Central memory CD8-positive, alpha-beta T cell (primary cell): ENCODE measurements around the gene FUT7.
"Not testable (repeated sequence)": the region's sequence is repeated elsewhere in the genome, so short reads cannot be mapped to it uniquely, and the experiment has no call there.

Experiments
- ATAC-seq: fragments of 150-1000 bp; cut with Tn5 transposase; replicated peaks from 2 replicates; pipeline ENCODE4 v1.10.0; 2022; ENCODE audit warnings: mild to moderate bottlenecking, moderate FRiP score, moderate number of reproducible peaks; ENCODE audit not compliant: poor library complexity, severe bottlenecking; ENCODE audit errors: extremely low read depth
- DNase-seq, 2 donors: peaks; one replicate each; pipeline ENCODE4 v3.0.0; 2021; ENCODE audit warnings: low spot score in 2 of 2
- H3K27ac Mint-ChIP-seq: one replicate; pipeline ENCODE4 v1.8.0; 2022; ENCODE audit warnings: low read depth, mild to moderate bottlenecking, moderate library complexity, mixed read lengths
- H3K27me3 Mint-ChIP-seq: one replicate; pipeline ENCODE4 v1.8.0; 2022; ENCODE audit warnings: mixed read lengths
- H3K36me3 Mint-ChIP-seq: one replicate; pipeline ENCODE4 v1.8.0; 2022; ENCODE audit warnings: mild to moderate bottlenecking, moderate library complexity, mixed read lengths; ENCODE audit not compliant: insufficient read depth
- H3K4me1 Mint-ChIP-seq: one replicate; pipeline ENCODE4 v1.8.0; 2022; ENCODE audit warnings: mixed read lengths
- H3K4me3 Mint-ChIP-seq: one replicate; pipeline ENCODE4 v1.8.0; 2022; ENCODE audit warnings: mild to moderate bottlenecking, moderate library complexity, mixed read lengths
- H3K9me3 Mint-ChIP-seq: one replicate; pipeline ENCODE4 v1.8.0; 2022; ENCODE audit warnings: mixed read lengths

The FUT7 gene

DNA sequence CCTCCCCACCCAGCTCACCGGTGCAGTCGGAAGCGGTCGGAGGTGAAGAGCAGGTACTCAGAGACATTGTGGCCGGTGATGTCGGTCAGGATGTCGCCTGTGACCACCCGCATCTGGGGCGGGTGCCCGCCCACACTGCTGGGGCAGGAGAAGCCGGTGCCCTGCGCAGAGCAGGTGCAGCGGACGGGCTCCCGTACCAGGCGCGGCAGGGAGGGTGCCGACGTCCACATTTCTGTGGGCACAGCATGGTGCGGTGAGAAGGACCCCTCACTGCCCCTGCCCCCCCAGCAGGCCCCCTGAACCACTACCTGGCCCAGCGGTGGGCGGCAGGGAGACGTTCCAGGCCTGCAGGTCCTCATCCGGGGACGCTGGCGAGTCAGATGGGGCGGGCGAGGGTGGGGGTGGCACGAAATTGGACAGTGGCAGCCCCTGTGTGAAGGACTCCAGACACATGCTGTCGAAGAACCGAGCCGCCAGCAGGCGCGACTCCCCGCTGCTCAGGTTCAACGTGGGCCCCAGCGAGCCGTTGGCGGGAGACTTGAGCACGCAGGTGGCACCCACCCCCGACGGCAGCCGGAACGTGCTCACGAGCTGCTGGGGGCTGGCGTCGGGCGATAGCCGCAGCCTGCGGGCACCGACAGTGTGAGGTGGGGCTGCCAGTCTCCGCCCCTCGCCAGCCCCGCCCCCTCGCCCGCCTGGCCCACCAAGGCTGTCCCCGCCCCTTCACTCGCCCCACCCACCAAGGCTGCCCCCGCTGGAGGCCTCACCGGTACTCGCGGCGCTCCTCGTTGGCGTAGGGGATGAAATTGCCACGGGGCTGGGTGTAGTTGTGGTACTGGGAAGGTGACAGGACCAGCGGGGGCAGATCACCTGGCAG, 19.0 kb downstream of the FUT7 start:
- Mint-ChIP-seq H3K4me1 (no peaks in the 10 kb centered on the region), H3K9me3 (no peaks in the 10 kb centered on the region), H3K27ac (no peak overlapping the region), H3K36me3 (peaks cover 11% of the 10 kb centered on the region), H3K4me3 (no peak overlapping the region), H3K27me3 (no peaks in the 10 kb centered on the region)
- no peak for DNase-seq
- no peak for ATAC-seq

DNA sequence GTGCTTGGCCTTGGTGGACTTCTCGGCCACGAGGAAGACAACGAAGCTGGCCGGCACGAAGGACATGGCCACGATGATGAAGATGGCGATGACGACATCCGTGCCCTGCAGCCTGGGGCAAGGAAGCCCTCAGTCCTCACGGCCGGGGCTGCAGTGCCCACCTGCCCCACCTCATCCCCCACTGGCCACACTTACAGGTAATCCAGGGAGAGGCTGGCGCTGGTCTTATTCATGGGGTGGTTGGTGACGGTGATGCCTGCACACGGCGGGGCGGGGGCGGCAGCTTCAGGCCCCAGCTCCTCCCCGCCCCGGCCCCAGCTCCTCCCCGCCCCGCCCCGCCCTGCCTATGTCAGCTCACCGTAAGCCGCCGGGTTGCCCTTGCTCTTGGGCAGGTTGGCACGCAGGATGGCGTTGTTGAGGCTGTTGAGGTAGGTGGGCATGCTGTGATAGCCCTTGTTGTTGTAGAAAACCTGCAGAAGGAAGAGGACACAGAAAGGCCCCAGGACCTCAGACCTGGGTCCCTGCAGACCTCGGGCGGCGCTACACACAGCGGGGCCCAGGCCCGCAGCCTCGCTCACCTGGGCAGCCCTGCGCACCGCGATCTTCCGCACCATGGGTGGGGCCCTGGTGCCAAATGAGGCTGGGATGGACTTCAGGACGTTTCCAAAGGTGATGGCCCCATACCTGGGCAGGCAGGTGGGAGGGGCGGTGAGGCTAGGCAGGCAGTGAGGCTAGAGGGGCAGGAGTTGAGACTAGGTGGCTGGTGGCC, 19.8 kb downstream of the FUT7 start:
- DNase-seq (no peak), ATAC-seq (no peak)
- H3K9me3 Mint-ChIP-seq, result no peaks in the 10 kb centered on the region
- no peaks in the 10 kb centered on the region for H3K27me3 Mint-ChIP-seq
- H3K27ac Mint-ChIP-seq, result no peak overlapping the region
- H3K36me3 Mint-ChIP-seq, result peaks cover 11% of the 10 kb centered on the region
- no peak overlapping the region for H3K4me3 Mint-ChIP-seq
- H3K4me1 Mint-ChIP-seq, result no peaks in the 10 kb centered on the region

DNA sequence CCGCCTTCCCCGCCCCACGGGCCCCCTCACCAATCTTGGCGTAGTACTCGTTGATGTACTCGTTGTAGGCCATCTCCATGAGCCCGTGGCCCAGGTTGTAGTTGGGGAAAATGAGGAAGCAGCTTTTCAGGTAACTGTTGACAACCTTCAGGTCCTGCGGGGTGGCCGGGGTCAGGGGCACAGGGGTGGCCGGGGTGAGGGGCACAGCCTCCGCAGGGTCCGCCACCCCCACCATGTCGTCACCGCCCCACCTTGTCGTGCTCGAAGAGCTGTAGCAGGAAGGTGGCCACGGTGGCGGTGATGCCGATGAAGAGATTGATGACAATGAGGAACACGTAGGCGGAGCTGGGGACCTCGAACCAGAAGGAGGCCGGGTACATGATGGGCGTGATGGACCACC, 20.7 kb downstream of the FUT7 start:
- Mint-ChIP-seq H3K4me1 (peaks cover 6% of the 10 kb centered on the region), H3K9me3 (no peaks in the 10 kb centered on the region), H3K27ac (no peak overlapping the region), H3K36me3 (peaks cover 11% of the 10 kb centered on the region), H3K27me3 (no peaks in the 10 kb centered on the region), H3K4me3 (no peak overlapping the region)
- DNase-seq (no peak), ATAC-seq (no peak)

DNA sequence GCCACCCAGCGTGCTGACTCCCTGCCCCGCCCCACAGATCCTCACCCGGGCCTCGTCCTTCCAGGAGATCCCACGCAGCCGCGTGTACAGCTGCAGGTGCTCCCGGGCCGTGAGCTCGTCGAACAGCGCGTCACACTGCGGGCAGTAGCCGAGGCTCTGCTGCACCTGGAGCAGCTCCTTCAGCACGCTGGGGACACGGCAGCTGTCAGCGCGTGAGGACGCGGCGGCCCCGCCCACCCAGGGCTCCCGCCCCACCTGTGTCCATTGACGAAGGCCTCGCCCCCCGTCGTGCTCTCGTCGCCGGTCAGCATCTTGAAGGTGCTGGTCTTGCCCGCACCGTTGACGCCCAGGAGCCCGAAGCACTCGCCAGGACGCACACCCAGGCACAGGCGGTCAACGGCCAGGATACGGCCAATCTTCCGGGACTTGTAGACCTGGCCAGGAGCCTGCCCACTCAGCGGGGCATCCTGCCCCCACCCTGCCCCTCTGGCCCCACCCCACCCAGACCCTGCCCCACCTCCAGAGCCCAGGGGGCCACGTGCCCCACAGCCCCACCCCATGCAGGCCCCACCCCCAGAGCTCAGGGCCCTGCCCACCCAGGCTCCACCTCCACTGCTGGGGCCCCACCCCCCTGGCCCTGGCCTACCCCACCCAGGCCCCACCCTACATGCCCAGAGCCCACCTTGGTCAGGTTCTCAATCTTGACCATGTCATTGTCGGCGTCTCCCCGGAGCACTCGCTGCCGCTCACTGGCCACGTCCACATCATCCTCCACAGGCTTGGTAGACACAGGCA, 21.8 kb downstream of the FUT7 start:
- Mint-ChIP-seq H3K9me3 (no peaks in the 10 kb centered on the region), H3K27me3 (no peaks in the 10 kb centered on the region), H3K36me3 (peaks cover 11% of the 10 kb centered on the region), H3K27ac (no peak overlapping the region), H3K4me3 (no peak overlapping the region), H3K4me1 (peaks cover 8% of the 10 kb centered on the region)
- DNase-seq, result no peak
- no peak for ATAC-seq

DNA sequence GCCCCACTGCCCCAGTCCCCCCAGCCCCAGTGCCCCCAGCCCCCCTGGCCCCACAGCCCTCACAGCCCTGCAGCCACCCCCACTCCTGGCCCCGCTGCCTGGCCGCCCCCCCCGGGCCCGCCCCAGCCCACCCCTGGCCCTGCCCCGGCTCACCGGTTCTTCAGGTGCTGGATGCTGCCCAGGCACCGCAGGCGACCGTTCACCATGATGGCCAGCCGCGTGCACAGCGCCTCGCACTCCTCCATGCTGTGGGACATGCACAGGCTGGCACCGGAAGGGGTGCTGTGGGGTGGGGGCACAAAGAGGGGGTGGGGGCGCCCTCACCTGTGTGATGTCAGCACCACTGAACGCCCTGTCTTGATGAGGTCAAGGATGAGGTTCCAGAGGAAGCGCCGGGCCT, 22.7 kb downstream of the FUT7 start:
- Mint-ChIP-seq H3K9me3 (no peaks in the 10 kb centered on the region), H3K27me3 (no peaks in the 10 kb centered on the region)

DNA sequence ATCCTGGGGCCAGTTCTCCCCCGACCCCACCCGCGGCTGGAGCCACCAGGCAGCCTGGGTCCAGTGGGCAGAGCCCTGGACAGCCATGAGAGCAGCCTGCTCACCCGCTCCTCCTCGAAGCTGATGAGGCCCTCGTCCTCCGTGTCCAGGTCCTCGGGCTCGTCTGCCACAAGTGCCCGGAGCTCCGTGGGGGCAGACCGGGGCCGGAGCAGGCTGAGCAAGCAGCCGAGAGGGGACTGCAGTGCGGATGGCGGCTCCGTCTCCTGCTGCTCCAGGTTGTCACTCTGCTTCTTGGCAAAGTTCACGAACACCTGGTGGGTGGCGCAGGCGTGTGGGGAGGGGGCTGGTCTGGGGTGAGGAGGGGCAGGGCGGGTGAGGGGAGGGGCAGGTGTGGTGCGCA, 23.6 kb downstream of the FUT7 start:
- Mint-ChIP-seq H3K4me1 (peaks cover 17% of the 10 kb centered on the region), H3K9me3 (no peaks in the 10 kb centered on the region), H3K27ac (no peak overlapping the region), H3K36me3 (peaks cover 11% of the 10 kb centered on the region), H3K27me3 (no peaks in the 10 kb centered on the region), H3K4me3 (no peak overlapping the region)
- ATAC-seq, result no peak
- DNase-seq, result no peak

More for the DNA sequence above, 22.7 kb downstream of the FUT7 start:
- no peak for DNase-seq
- no peak overlapping the region for H3K4me3 Mint-ChIP-seq
- H3K36me3 Mint-ChIP-seq, result peaks cover 11% of the 10 kb centered on the region
- H3K27ac Mint-ChIP-seq, result no peak overlapping the region
- no peak for ATAC-seq
- peaks cover 17% of the 10 kb centered on the region for H3K4me1 Mint-ChIP-seq

DNA sequence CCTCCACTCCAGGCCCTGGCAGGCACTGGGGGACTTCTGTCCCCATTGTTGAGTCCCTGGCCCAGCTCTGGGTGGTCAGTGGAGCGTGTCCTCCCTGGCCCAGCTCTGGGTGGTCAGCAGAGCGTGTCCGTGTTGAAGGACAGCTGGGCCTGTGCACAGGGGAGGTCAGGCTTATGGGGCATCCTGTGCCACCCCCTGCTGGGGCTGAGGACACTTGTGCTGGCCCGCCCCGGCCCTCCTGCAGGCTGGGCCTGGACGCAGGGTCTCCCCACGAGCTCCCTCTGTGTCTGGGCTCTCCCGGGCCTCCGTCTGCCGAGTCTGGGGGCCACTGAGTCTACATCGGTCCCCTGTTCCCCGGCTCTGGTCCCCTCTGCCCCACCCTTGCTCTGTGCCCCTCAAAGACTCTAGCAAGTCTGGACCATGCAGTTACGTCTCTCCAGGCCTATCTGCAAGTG, 24.0 kb downstream of the FUT7 start:
- Mint-ChIP-seq H3K27ac (no peak overlapping the region), H3K27me3 (no peaks in the 10 kb centered on the region), H3K4me1 (peaks cover 17% of the 10 kb centered on the region), H3K9me3 (no peaks in the 10 kb centered on the region), H3K4me3 (no peak overlapping the region), H3K36me3 (peaks cover 11% of the 10 kb centered on the region)
- ATAC-seq (no peak), DNase-seq (no peak)

DNA sequence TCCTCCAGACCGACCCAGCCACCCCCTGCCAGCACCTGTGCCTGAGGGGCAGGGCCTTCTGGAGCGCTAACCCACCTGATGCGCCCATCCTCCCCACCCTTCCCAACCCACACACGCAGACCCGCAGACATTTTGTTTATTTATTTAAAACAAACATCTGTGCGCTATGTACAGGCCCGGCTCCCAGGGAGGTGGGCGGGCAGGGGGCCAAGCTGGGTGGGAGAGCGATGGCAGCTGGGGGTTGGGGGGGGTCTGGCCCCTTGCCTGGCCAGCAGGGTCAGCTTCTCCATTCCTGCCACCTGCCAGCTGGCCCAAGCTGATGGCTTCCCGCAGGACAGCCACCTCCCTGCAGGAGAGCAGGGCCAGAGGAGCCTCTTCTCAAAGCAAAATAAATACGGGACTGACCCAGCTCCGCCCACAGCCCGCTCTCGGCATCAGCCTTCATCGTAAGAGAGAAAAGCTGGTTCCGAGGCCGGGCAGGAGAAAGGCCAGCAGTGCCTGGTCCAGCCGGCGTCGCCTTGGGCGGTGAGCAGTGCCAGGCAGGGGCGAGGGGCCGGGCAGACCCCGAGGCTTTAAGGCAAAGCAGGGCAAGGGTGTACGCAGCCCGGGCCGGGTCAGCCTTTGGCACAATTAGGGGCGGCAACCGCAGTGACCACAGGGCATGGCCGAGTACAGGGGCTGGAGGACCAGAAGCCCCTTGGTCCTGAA, 24.6 kb downstream of the FUT7 start:
- ATAC-seq (no peak), DNase-seq (no peak)
- Mint-ChIP-seq H3K9me3 (no peaks in the 10 kb centered on the region), H3K4me1 (peaks cover 17% of the 10 kb centered on the region), H3K27me3 (no peaks in the 10 kb centered on the region), H3K36me3 (peaks cover 12% of the 10 kb centered on the region), H3K27ac (no peak overlapping the region), H3K4me3 (no peak overlapping the region)

DNA sequence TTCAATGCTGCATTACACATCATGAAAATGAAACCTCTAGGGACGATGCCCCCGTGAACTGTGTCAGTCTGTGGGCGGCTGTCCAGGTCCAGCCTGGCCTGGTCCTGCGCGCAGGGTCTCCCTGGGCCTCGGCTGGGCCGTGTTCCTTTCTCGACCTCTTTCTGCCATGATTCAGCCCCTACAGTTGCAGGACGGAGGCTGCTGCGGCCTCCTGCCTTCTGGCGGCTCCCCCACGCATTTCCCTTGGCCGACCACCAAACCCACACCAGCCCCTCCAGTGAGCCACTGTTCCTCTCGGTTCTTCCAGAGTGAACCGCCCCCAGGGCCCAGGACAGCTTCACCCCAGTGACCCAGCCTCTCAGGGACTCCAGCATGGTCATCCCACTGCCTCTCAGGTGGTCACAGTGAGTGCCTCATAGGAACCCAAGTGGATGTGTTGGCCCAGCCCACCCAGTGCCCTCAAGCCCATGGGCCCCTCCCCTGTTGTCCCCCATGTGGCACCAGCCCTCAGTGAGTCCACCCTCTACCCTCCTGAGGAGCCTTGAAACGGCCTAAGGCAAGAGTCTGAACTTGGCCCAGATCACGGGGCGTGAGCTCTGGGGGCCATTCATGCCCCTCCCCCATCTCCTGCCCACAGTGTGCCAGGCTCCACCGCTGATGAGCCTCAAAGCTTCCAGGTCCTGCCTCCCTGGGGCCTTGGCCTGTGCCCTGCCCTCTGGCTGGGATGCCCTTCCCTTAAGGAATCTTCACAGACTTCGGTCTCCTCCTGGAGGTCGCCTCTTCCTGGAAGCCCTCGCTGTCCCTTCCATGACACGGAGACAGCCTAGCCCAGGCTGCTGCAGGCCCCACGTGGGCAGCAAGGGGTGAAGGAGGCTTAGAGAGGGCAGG, 25.5 kb downstream of the FUT7 start:
- Mint-ChIP-seq H3K36me3 (peaks cover 9% of the 10 kb centered on the region), H3K27me3 (no peaks in the 10 kb centered on the region), H3K4me3 (no peak overlapping the region), H3K4me1 (peaks cover 17% of the 10 kb centered on the region), H3K9me3 (no peaks in the 10 kb centered on the region), H3K27ac (peak overlapping the region; percentile 49)
- DNase-seq (no peak), ATAC-seq (no peak)

DNA sequence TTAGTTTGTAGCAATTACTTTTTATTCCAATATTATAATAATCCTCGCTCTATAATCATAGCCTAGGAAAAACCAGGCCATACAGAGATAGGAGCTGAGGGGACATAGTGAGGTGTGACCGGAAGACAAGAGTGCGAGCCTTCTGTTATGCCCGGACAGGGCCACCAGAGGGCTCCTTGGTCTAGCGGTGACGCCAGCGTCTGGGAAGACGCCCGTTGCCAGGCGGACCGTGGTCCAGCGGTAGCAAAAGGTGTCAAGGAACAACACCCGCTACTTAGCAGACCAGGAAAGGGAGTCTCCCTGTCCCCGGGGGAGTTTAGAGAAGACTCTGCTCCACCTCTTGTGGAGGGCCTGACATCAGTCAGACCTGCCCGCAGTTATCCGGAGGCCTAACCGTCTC, 27.6 kb downstream of the FUT7 start:
- H3K9me3 Mint-ChIP-seq, ATAC-seq, H3K27me3 Mint-ChIP-seq: not testable (repeated sequence)

DNA sequence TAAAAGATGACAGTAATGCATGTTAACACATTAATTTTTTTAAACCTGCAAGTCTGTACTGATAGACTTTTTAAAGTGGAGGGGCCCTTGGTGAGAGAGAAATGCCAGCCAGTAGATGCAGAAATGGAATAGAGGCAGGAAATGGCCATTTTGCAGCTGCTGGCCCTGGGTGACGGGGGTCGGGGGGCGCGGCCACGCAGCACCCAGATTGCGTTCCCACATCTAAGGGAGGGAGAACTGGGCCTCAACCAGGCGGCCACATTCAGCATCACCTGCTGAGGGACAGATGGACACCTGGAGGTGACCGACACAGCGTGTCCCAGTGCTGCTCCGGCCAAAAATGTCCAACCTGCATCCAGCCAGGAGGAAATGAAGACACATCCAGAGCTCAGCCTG, 29.2 kb downstream of the FUT7 start:
- no peak for ATAC-seq
- Mint-ChIP-seq H3K27ac (no peak overlapping the region), H3K9me3 (no peaks in the 10 kb centered on the region), H3K4me1 (peaks cover 39% of the 10 kb centered on the region), H3K4me3 (no peak overlapping the region), H3K36me3 (peaks cover 14% of the 10 kb centered on the region), H3K27me3 (no peaks in the 10 kb centered on the region)
- DNase-seq, result no peak

More for the DNA sequence above, 27.6 kb downstream of the FUT7 start:
- DNase-seq, H3K36me3 Mint-ChIP-seq, H3K4me3 Mint-ChIP-seq: not testable (repeated sequence)
- peaks cover 29% of the 10 kb centered on the region for H3K4me1 Mint-ChIP-seq
- H3K27ac Mint-ChIP-seq, result peak overlapping the region; percentile 32
